H9 (cell line): Measurements from ENCODE around the gene MLLT11. TPM values are rescaled to one million over a fixed set of nuclear protein-coding genes. Genes with fewer than 3 reads are reported as not detected.

Experiments
- DNase-seq: peaks from one replicate; pipeline ENCODE4 v3.0.0-alpha.2; 2017
- H2AFZ ChIP-seq: one replicate; pipeline ENCODE4 v1.6.1; 2013; ENCODE audit warnings: mild to moderate bottlenecking, low read length, control low read depth, moderate library complexity
- H2AK5ac ChIP-seq: 2 replicates; pipeline ENCODE4 v1.6.1; 2013; ENCODE audit warnings: low read length, control low read depth, mixed read lengths; ENCODE audit not compliant: insufficient read length
- H2BK120ac ChIP-seq: one replicate; pipeline ENCODE4 v1.6.1; 2013; ENCODE audit warnings: low read depth, mild to moderate bottlenecking, low read length, control low read depth, inconsistent platforms; ENCODE audit not compliant: poor library complexity, severe bottlenecking
- H2BK12ac ChIP-seq: 2 replicates; pipeline ENCODE4 v1.6.1; 2013; ENCODE audit warnings: low read length, control low read depth, mixed read lengths, low read depth; ENCODE audit not compliant: insufficient read length
- H2BK15ac ChIP-seq: 2 replicates; pipeline ENCODE4 v1.6.1; 2013; ENCODE audit warnings: low read depth, low read length, control low read depth
- H2BK20ac ChIP-seq: one replicate; pipeline ENCODE4 v1.6.1; 2013; ENCODE audit warnings: low read depth, mild to moderate bottlenecking, low read length, control low read depth, inconsistent platforms; ENCODE audit not compliant: poor library complexity, severe bottlenecking
- H2BK5ac ChIP-seq: 2 replicates; pipeline ENCODE4 v1.6.1; 2013; ENCODE audit warnings: low read length, control low read depth, mixed read lengths; ENCODE audit not compliant: insufficient read length
- H3K14ac ChIP-seq: 2 replicates; pipeline ENCODE4 v1.6.1; 2013; ENCODE audit warnings: low read length, control low read depth; ENCODE audit not compliant: insufficient read depth
- H3K18ac ChIP-seq: 2 replicates; pipeline ENCODE4 v1.6.1; 2013; ENCODE audit warnings: low read depth, mild to moderate bottlenecking, mixed read lengths, low read length, control low read depth; ENCODE audit not compliant: insufficient read length
- H3K23ac ChIP-seq: 2 replicates; pipeline ENCODE4 v1.6.1; 2013; ENCODE audit warnings: low read length, control low read depth, mixed read lengths, low read depth; ENCODE audit not compliant: insufficient read length
- H3K23me2 ChIP-seq: 2 replicates; pipeline ENCODE4 v1.6.1; 2013; ENCODE audit warnings: low read depth, mild to moderate bottlenecking, mixed read lengths, low read length, control low read depth; ENCODE audit not compliant: insufficient read length, poor library complexity, severe bottlenecking
- H3K27ac ChIP-seq: 2 replicates; pipeline ENCODE4 v1.5.1; 2013; ENCODE audit warnings: low read length, control low read depth, mixed read lengths, low read depth; ENCODE audit not compliant: insufficient read length
- H3K27me3 ChIP-seq: 2 replicates; pipeline ENCODE4 v1.6.1; 2013; ENCODE audit warnings: low read length, control low read depth, inconsistent platforms; ENCODE audit not compliant: insufficient read depth
- H3K4ac ChIP-seq: 2 replicates; pipeline ENCODE4 v1.6.1; 2013; ENCODE audit warnings: low read depth, mild to moderate bottlenecking, control low read depth, inconsistent platforms, low read length, moderate library complexity
- H3K4me1 ChIP-seq: 2 replicates; pipeline ENCODE4 v1.6.1; 2013; ENCODE audit warnings: low read length, control low read depth, inconsistent platforms; ENCODE audit not compliant: insufficient read depth
- H3K4me2 ChIP-seq: 2 replicates; pipeline ENCODE4 v1.6.1; 2013; ENCODE audit warnings: low read length, control low read depth, mixed read lengths; ENCODE audit not compliant: insufficient read length, insufficient read depth
- H3K56ac ChIP-seq: 2 replicates; pipeline ENCODE4 v1.6.1; 2013; ENCODE audit warnings: low read depth, mild to moderate bottlenecking, mixed read lengths, low read length, control low read depth; ENCODE audit not compliant: insufficient read length
- H3K79me1 ChIP-seq: 2 replicates; pipeline ENCODE4 v1.6.1; 2013; ENCODE audit warnings: low read depth, mild to moderate bottlenecking, moderate library complexity, low read length, control low read depth, inconsistent platforms; ENCODE audit not compliant: insufficient read depth, poor library complexity, severe bottlenecking
- H3K79me2 ChIP-seq: 2 replicates; pipeline ENCODE4 v1.6.1; 2013; ENCODE audit warnings: low read length, control low read depth, inconsistent platforms; ENCODE audit not compliant: insufficient read depth
- H3K9ac ChIP-seq: 2 replicates; pipeline ENCODE4 v1.6.1; 2013; ENCODE audit warnings: low read length, control low read depth, mixed read lengths; ENCODE audit not compliant: insufficient read length; ENCODE audit errors: extremely low read depth
- H3K9me3 ChIP-seq: one replicate; pipeline ENCODE4 v1.6.1; 2013; ENCODE audit warnings: low read depth, low read length, inconsistent platforms; ENCODE audit not compliant: control insufficient read depth
- H3T11ph ChIP-seq: one replicate; pipeline ENCODE4 v1.6.1; 2013; ENCODE audit warnings: mild to moderate bottlenecking, low read length, control low read depth, inconsistent platforms
- H4K20me1 ChIP-seq: one replicate; pipeline ENCODE4 v1.6.1; 2013; ENCODE audit not compliant: control insufficient read depth, insufficient read length, insufficient read depth
- H4K5ac ChIP-seq: 2 replicates; pipeline ENCODE4 v1.6.1; 2013; ENCODE audit warnings: low read depth, mild to moderate bottlenecking, mixed read lengths, low read length, control low read depth; ENCODE audit not compliant: insufficient read length
- H4K8ac ChIP-seq: replicated peaks from 2 replicates; pipeline ENCODE4 v1.6.1; 2013; ENCODE audit warnings: low read length, control low read depth, mixed read lengths, low read depth; ENCODE audit not compliant: insufficient read length
- H4K91ac ChIP-seq: 2 replicates; pipeline ENCODE4 v1.6.1; 2013; ENCODE audit warnings: low read depth, mild to moderate bottlenecking, moderate library complexity, mixed read lengths, low read length, control low read depth; ENCODE audit not compliant: insufficient read length
- H3K27ac Mint-ChIP-seq, 3 experiments: 2 replicates in 2 of 3; 3 replicates in 1 of 3; pipeline ENCODE4 v1.8.0; 2020 to 2021; ENCODE audit warnings: mixed read lengths in 3 of 3, mild to moderate bottlenecking in 1 of 3, moderate library complexity in 1 of 3
- H3K27me3 Mint-ChIP-seq: 2 replicates; pipeline ENCODE4 v1.8.0; 2021; ENCODE audit warnings: low read depth, mild to moderate bottlenecking, moderate library complexity, mixed read lengths
- H3K36me3 Mint-ChIP-seq, 3 experiments: 2 replicates in 2 of 3; 3 replicates in 1 of 3; pipeline ENCODE4 v1.8.0; 2020 to 2021; ENCODE audit warnings: low read depth in 3 of 3, mixed read lengths in 3 of 3; ENCODE audit not compliant: insufficient read depth in 1 of 3
- H3K4me1 Mint-ChIP-seq, 2 experiments: 2 replicates each; pipeline ENCODE4 v1.8.0; 2020; ENCODE audit warnings: mixed read lengths in 2 of 2
- H3K4me3 Mint-ChIP-seq, 2 experiments: 2 replicates in 1 of 2; 3 replicates in 1 of 2; pipeline ENCODE4 v1.8.0; 2020 to 2021; ENCODE audit warnings: mild to moderate bottlenecking in 2 of 2, mixed read lengths in 2 of 2, moderate library complexity in 1 of 2
- H3K9me3 Mint-ChIP-seq, 2 experiments: 2 replicates in 1 of 2; 3 replicates in 1 of 2; pipeline ENCODE4 v1.8.0; 2020; ENCODE audit warnings: mild to moderate bottlenecking in 2 of 2, mixed read lengths in 2 of 2, moderate library complexity in 1 of 2
- WGBS: extraction: QIAGEN DNeasy Blood & Tissue Kit; methylation state at CpG from one replicate; pipeline ENCODE4 v1.1.7; 2013; ENCODE audit warnings: missing lambda C conversion rate, low lambda C conversion rate, mixed read lengths; ENCODE audit not compliant: insufficient read length; ENCODE audit errors: extremely low coverage; 5-methylcytosine and 5-hydroxymethylcytosine counted together
- total RNA-seq: library from RNA; stranded (reverse); gene quantifications from 2 replicates; pipeline ENCODE4 v1.2.1, GENCODE V29; 2021
- TF ChIP-seq, protein P1 (sequence below): fragments of 200-600 bp; sonication (generic); conservative IDR thresholded peaks from 3 replicates; pipeline ENCODE4 v1.8.0; 2021; ENCODE audit warnings: antibody characterized with exemption, mild to moderate bottlenecking

MLLT11 gene
- total RNA-seq, 1 experiment from 2014 or later: 13.2 TPM

DNA sequence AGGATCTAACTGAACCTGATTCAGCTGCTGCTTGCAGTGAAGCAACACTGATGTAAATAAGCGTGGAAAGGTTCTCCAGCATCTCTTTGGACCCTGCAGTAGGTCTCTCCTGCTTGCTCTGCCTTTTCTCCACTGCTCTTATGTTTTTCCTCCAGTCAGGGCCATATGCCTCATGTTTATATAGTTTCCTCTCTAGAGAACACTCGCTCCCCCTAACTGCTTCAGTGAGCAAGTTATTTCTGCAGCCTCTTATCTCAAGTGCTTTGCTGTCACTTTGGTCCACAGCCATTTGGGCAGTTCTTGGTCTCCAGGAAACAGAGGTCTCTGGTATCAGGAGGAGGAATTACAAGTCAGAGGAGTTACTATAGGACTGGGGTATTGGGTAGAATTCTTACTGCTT, 46.7 kb upstream of the MLLT11 start:
- Histone ChIP-seq H2BK15ac (no peak overlapping the region), H3K79me2 (no peaks in the 10 kb centered on the region; the same call in 1 of the 2 replicates), H3K14ac (no peak overlapping the region), H2AK5ac (no peak overlapping the region), H2AFZ (no peak overlapping the region), H3T11ph (no peak overlapping the region), H3K18ac (no peak overlapping the region), H3K27me3 (no peaks in the 10 kb centered on the region), H4K8ac (no peak overlapping the region), H4K5ac (no peak overlapping the region), H2BK5ac (no peak overlapping the region), H3K4me1 (no peaks in the 10 kb centered on the region; the same call in 1 of the 2 replicates), H4K20me1 (no peaks in the 10 kb centered on the region), H2BK120ac (no peak overlapping the region), H3K56ac (no peak overlapping the region), H2BK12ac (no peak overlapping the region), H3K9ac (no peak overlapping the region), H3K4me2 (no peak overlapping the region), H2BK20ac (no peak overlapping the region), H3K79me1 (no peaks in the 10 kb centered on the region), H4K91ac (no peak overlapping the region), H3K23ac (no peak overlapping the region), H3K4ac (no peak overlapping the region), H3K23me2 (peaks cover 7% of the 10 kb centered on the region), H3K27ac (no peak overlapping the region), H3K9me3 (no peaks in the 10 kb centered on the region)
- WGBS: no CpG with 5 or more reads among the region's 2 CpGs
- Mint-ChIP-seq H3K4me1 (peaks cover 7 to 8% of the 10 kb centered on the region in 2 experiments), H3K27ac (no peak overlapping the region), H3K4me3 (no peak overlapping the region), H3K9me3 (no peaks in the 10 kb centered on the region; a peak in 1 of 5 replicates), H3K36me3 (peaks cover 3 to 8% (median 5%) of the 10 kb centered on the region in 3 experiments; a peak in 6 of 7 replicates), H3K27me3 (no peaks in the 10 kb centered on the region)
- TF ChIP-seq, protein P1, sequence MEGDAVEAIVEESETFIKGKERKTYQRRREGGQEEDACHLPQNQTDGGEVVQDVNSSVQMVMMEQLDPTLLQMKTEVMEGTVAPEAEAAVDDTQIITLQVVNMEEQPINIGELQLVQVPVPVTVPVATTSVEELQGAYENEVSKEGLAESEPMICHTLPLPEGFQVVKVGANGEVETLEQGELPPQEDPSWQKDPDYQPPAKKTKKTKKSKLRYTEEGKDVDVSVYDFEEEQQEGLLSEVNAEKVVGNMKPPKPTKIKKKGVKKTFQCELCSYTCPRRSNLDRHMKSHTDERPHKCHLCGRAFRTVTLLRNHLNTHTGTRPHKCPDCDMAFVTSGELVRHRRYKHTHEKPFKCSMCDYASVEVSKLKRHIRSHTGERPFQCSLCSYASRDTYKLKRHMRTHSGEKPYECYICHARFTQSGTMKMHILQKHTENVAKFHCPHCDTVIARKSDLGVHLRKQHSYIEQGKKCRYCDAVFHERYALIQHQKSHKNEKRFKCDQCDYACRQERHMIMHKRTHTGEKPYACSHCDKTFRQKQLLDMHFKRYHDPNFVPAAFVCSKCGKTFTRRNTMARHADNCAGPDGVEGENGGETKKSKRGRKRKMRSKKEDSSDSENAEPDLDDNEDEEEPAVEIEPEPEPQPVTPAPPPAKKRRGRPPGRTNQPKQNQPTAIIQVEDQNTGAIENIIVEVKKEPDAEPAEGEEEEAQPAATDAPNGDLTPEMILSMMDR: no peak
- no peak for DNase-seq
